ENCODE data around the gene OR1B1.
"Not testable (repeated sequence)": the region's sequence is repeated elsewhere in the genome, so short reads cannot be mapped to it uniquely, and the experiment has no call there.

Gene OR1B1

DNA sequence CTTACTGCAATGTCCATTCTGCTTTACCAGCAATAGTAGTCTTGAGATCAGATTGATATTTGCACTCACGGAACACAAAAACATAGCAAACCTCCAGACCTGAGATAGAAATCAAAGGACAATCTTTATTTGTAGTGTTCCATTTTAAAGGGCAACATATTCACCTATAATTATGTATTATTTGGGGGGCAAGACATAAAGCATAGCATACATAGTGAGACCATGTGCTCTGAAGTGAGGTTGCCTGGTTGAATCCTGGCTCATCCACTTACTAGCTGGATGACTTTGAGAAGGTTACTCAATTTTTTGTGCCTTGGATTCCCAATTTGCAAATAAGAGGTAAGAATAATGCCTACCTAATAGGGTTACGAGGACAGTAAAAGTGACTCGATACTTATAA, at the start of gene OR1B1:
TSS of gene OR1B1 (minus strand) at position 101 of the 400 bp plus-strand sequence.
- no peak for DNase-seq (ENCODE audit: low read depth)

DNA sequence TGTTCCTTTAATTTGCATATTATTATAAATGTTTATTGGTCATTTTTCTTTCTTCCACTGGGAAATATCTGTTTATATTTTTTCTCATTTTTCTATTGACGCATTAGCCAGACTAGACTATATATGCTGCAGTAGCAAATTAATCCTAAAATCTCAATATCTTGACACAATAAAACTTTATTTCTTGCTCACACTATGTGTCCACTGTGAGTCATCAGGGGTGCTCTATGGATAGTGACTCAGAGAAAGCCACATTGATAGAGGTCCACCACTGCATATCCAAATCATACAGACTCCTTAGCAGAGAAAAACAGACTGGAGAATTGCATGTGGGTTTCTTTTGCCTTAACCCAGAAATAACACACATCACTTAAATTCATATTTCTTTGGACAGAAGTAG, 38.3 kb upstream of the OR1B1 start:
- no peak for DNase-seq (ENCODE audit: low read depth)

DNA sequence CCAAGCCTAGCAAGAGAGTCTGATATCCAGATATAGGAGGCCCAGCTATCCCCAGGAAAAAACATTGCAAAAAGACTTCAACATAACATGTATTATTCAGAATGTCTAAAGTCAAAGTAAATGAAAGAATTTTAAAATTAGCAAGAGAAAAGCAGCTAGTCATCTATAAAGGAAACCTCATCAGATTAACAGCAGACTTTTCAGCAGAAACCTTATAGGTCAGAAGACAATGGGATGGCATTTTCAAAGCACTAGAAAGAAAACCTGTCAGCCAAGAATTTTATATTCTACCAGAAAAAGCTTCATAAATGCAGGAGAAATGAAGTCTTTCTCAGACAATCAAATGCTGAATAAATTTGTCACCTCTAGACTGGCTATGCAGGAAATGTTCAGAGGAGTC, 27.4 kb upstream of the OR1B1 start:
- no peak for DNase-seq (ENCODE audit: low read depth)

DNA sequence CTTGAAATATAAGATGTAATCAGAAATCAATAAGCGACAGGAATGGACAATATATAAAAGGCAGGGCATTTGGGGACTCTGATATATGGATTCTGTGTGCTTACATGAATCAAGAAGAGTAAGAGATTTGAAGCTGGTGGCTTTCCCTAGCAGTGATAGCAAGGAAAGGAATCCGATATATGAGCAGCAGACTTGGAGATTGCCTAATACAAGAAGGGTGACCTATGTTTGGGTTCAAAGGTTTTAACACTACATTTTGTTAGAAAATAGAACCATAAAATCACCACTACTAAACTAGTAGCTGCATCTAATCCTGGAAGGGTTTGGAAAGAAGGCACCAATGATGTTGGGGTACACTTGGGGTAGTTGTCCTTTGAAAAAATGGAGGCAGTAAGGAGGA, 15.1 kb upstream of the OR1B1 start:
- no peak for DNase-seq (ENCODE audit: low read depth)

DNA sequence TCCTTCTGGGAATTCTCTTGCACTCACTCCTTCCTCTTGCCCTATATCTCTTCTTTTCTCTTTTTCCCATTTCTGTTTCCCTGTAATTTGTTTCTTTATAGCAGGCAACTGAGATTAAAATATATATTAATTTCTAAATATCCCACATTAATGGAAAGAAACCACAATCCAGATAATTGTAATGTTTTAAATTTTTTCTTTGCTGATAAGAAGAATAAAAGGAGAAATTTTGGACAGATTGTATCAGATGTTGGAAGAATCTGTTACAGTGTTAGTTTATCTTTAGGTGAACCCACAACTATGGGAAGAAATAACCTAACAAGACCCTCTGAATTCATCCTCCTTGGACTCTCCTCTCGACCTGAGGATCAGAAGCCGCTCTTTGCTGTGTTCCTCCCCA, 4.0 kb upstream of the OR1B1 start, which contains the start of gene OR1L1:
TSS of gene OR1L1 (plus strand) at position 301 of the 400 bp plus-strand sequence. CDS start at position 301, 0 bp downstream.
- DNase-seq (ENCODE audit: low read depth), result no peak

DNA sequence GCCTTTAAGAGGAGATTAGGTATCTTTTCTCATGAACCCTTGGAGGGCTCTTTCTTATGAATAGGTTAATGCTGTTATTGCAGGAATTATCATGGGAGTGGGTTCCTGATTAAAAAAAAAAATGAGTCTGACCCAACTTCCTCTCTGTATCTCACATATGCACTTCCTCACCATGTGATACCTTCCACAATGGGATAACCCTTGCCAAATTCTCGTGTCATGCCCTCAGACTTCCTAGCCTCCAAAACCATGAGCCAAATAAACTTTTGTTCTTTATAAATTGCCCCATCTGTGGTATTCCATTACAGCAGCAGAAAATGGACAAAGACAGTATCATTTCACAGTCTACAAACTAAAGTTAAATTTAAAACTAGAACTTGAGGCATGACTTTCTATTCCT, 1.0 kb downstream of the OR1B1 start:
- DNase-seq (ENCODE audit: low read depth), result no peak

DNA sequence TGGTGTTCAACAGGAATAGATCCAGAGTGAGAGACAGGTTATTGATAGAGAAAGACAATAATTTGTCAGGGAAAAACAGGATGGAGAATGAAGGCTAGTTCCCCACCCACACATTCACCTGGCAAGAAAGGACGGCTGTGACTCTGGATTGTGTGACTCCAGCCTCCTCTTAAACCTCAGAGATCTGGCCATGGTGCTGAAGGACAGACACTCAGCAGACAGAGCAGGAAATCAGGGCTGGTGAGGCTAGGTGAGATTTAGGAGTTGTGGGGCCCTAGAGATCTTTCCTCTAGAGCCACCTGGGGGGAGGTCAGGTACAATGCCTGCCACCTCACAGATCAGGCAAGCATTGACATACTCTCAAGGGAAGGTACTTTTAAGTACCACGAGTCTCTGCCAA, 15.2 kb downstream of the OR1B1 start:
- no peak for DNase-seq (ENCODE audit: low read depth)

DNA sequence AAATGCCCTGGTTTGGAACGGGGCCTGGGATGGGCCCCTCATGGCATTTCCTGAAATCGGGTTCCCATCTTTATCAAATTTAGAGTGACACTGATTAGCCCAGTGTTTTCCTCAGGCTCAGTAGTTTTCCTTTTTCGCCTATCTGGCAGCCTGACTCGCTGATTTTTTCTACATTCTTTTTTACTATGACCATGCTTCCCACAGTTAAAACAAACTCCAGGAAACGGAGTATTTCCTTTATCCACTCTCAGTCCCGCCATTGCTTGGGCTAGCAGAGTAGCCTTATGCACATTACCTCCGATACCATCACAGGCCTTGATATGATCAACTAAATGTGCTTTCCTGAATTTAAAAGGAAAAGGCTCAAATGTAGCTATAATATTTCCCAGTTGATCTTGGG, 37.4 kb downstream of the OR1B1 start:
- no peak for DNase-seq (ENCODE audit: low read depth)

DNA sequence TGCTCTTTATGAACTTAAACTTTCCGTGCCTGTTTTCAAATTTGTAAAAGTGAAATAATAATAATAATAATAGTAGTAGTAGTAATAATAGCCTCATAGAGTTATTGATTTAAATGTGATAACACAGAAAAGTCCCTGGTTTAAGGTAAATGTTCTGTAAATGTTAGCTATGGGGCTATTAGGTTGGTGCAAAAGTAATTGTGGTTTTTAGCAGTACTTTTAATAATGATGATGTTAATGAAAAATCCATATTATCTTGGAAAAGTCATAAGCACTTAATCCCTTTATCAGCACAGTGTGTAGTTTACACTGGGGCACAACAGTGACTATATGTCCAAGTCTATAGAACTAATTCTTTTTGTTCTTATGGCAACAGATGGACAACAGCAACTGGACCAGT, 43.1 kb downstream of the OR1B1 start, which contains the start of gene OR1Q1:
TSS of gene OR1Q1 (plus strand) at position 377 of the 400 bp plus-strand sequence. CDS start at position 377, 0 bp downstream.
- DNase-seq (ENCODE audit: low read depth), result no peak

DNA sequence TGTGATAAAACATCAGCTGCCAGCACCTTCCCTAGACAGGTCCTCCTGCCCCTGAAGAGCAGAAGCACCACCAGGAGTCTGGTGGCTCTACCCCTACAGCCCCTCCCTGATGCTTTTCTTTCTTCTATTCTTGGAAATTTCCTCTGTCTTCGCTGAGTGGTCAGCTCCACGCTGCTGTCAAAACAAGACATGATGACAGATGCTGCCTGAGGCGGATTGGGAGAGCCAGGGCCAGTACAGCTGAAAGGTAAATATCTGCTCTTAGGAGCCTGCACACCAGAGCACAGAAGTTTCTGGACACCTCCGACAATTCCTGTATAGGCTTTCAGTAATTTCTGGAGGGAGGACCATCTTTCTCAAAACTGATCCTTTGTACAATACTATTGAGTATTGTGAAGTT, 47.6 kb downstream of the OR1B1 start:
- no peak for DNase-seq (ENCODE audit: low read depth)

DNA sequence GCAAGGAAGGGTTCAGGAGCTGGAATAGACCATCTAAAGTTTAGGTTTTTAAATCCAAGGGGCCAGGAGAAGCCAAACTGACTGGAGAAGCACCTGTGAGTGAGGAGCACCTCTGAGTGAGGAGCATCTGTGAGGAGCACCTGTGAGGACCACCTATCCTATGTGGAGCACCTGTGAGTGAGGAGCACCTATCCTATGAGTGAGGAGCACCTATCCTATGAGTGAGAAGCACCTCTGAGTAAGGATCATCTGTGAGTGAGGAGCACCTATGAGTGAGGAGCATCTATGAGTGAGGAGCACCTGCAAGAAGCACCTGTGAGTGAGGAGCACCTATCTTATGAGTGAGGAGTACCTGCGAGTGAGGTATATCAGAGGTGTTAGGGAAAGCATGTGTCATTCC, 50.8 kb downstream of the OR1B1 start:
- DNase-seq (ENCODE audit: low read depth), result no peak

DNA sequence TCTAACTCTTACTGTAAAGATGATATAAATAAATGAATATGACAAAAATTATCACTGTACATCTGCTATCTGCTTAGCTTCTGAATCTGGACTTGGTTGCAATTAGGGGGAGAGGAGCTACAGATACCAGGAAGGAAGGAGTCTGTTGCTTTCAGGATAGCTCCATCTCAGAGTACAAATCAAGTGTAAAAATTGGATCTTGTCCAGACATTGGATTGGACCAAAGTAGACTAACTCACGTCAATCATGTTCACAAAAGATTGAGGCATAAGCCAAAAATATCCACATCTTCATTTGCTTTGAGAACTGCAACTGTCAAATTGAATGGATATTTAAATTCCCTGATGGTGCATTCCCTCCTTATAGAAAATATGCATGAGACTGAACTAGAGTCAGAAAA, 51.7 kb downstream of the OR1B1 start:
- DNase-seq (ENCODE audit: low read depth), result no peak

DNA sequence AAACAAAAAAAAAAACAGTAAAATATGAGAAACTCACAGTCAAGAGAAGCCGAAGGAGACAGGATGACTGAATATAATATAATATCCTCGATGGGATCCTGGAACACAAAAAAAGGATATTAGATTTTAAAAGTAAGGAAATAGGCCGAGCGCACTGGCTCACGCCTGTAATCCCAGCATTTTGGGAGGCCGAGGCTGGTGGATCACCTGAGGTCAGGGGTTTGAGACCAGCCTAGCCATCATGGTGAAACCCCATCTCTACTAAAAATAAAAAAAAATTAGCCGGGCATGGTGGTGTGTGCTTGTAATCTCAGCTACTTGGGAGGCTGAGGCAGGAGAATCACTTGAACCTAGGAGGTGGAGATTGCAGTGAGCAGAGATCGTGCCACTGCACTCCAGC, 74.1 kb downstream of the OR1B1 start, which contains the start of gene OR1L8:
TSS of gene OR1L8 (minus strand) at position 101 of the 400 bp plus-strand sequence. CDS start 14,907 bp downstream, outside the sequence.
- not testable (repeated sequence) for DNase-seq (ENCODE audit: low read depth)

DNA sequence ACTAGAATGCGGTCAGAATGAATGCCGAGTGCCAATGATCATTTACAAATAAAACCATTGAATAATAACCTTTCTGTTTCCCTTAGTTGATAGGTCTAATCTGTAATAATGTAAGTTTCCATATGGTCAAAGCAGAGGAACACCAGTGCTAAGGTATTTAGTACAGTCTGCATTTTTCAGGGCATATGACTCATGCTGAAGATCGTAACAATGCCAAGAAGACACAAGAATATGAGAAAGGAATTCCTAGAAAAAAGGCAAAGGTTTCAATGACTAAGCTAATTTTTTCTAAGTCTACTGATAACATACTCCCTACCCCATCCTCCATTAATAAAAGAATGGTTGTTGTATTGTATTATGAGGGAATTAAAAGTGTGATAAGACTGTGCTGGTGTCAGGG, 77.1 kb downstream of the OR1B1 start:
- no peak for DNase-seq (ENCODE audit: low read depth)

DNA sequence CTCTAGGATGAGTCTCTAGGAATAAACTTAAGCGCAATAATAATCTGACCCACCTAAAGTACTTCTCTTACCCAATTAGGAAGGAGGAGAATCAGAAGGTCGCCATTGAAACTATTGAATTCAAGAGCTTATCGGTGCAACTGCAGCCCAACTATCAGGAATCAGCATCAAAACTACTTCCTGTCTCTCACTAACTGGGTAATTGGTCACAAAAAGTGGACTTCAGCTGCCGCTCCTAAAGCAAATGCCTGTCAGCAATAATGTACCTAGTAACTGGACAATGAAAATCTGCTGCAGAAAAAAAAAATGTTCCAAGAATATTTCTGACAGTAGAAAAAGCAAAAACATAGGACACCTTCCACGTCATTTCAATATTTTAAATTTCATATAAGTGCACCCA, 77.6 kb downstream of the OR1B1 start:
- DNase-seq (ENCODE audit: low read depth), result no peak

Measured in stimulated activated CD8-positive, alpha-beta memory T cell treated with anti-CD3 and anti-CD28 coated beads, Interleukin-15, amount 100 ng/mL, for 24 hours (primary cell).